HCT116 (cell line): ENCODE measurements around the gene DPF1.

Experiments
- CTCF ChIP-seq, 3 experiments: fragments of 200-600 bp in 1 of 3; sonication (generic) in 1 of 3; IDR thresholded peaks in 2 of 3; conservative IDR thresholded peaks in 1 of 3; 2 replicates each; pipeline ENCODE4 v1.5.1; 2012 to 2017; ENCODE audit warnings: low read depth in 2 of 3, low read length in 2 of 3, antibody characterized with exemption in 1 of 3, borderline replicate concordance in 1 of 3, control low read depth in 1 of 3, mild to moderate bottlenecking in 1 of 3, mixed read lengths in 1 of 3, mixed run types in 1 of 3, moderate library complexity in 1 of 3; ENCODE audit not compliant: insufficient read depth in 1 of 3
- EZH2 ChIP-seq: fragments of 200-600 bp; sonication (generic); IDR thresholded peaks from 2 replicates; pipeline ENCODE4 v1.6.1; 2017; ENCODE audit warnings: antibody characterized with exemption, mixed run types
- EZH2phosphoT487 ChIP-seq: fragments of 200-600 bp; IDR thresholded peaks from 2 replicates; pipeline ENCODE4 v1.6.1; 2018; ENCODE audit warnings: antibody characterized with exemption, borderline replicate concordance
- POLR2A ChIP-seq: IDR thresholded peaks from 2 replicates; pipeline ENCODE4 v1.7.0; 2011; ENCODE audit warnings: borderline replicate concordance; ENCODE audit not compliant: insufficient read depth, insufficient read length; ENCODE audit errors: extremely low read depth
- SP1 ChIP-seq: IDR thresholded peaks from 2 replicates; pipeline ENCODE4 v1.6.1; 2012; ENCODE audit warnings: low read depth

DNA sequence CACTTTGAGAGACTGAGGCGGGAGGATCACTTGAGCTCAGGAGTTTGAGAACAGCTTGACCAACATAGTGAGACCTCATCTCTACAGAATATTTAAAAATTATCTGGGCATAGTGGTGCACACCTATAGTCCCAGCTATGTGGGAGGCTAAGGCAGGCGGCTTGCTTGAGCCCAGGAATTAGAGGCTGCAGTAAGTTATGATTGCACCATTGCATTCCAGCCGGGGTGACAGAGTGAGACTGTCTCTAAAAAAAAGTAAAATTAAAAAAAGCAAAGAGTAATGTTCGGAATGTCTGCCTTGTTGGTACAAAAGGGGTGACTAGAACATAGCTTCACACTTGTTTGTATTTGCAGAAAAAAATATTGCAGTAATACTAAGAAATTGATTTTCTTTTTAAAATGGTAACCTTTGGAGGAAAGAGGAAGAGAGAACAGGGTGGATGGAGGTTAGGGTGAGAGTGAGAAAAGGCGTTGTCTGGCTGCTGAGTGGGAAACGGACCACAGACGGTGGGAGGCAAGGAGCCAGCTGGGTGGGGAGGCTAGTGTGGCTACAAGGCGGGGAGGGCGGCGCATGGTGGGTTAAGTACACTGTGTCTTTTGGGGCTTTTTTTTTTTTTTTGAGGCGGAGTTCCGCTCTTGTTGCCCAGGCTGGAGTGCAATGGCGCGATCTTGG is 21.9 kb upstream of the DPF1 start:
- TF ChIP-seq CTCF (IDR thresholded peaks at IDR 0.05 in 2 of 3, conservative IDR thresholded peaks at IDR 0.05 in 1 of 3; ENCODE audit: borderline replicate concordance in 1 of 3, insufficient read depth in 1 of 3, low read depth in 2 of 3, low read length in 2 of 3) (no peak), POLR2A (no peak), EZH2 (no peak), EZH2phosphoT487 (no peak), SP1 (no peak)
